NCI-H1092 (cell line): Measurements from ENCODE around the gene HECW1.
"Not testable (repeated sequence)": the region's sequence is repeated elsewhere in the genome, so short reads cannot be mapped to it uniquely, and the experiment has no call there.

Experiments used
- DNase-seq: peaks from one replicate; lab custom pipeline; 2025; lab: John Stamatoyannopoulos, UW

Gene HECW1

GRCh38 chr7:43208242-43208641 lies 95.8 kb downstream of the HECW1 start:
- DNase-seq, result no peak

GRCh38 chr7:43210539-43210938 lies 98.1 kb downstream of the HECW1 start:
- DNase-seq, result not testable (repeated sequence)

GRCh38 chr7:43211286-43211685 lies 98.8 kb downstream of the HECW1 start:
- no peak for DNase-seq

- DNase-seq, result no peak
Observed at GRCh38 chr7:43211693-43212092, 99.2 kb downstream of the HECW1 start.

- DNase-seq, result no peak
Observed at GRCh38 chr7:43212921-43213320, 100.5 kb downstream of the HECW1 start.

GRCh38 chr7:43215061-43215460 lies 102.6 kb downstream of the HECW1 start:
- no peak for DNase-seq

- no peak for DNase-seq
Observed at GRCh38 chr7:43217055-43217454, 104.6 kb downstream of the HECW1 start.

- DNase-seq, result not testable (repeated sequence)
Observed at GRCh38 chr7:43218901-43219300, 106.5 kb downstream of the HECW1 start.

GRCh38 chr7:43220250-43220649 lies 107.8 kb downstream of the HECW1 start:
- DNase-seq, result no peak

- DNase-seq, result no peak
Observed at GRCh38 chr7:43220742-43221141, 108.3 kb downstream of the HECW1 start.

GRCh38 chr7:43229801-43230200 lies 117.4 kb downstream of the HECW1 start:
- no peak for DNase-seq

- DNase-seq, result no peak
Observed at GRCh38 chr7:43232366-43232765, 119.9 kb downstream of the HECW1 start.

GRCh38 chr7:43234073-43234472 lies 121.6 kb downstream of the HECW1 start:
- DNase-seq, result no peak

- DNase-seq, result no peak
Observed at GRCh38 chr7:43234968-43235367, 122.5 kb downstream of the HECW1 start.

- DNase-seq, result no peak
Observed at GRCh38 chr7:43240565-43240964, 128.1 kb downstream of the HECW1 start.

- no peak for DNase-seq
Observed at GRCh38 chr7:43242628-43243255, 130.3 kb downstream of the HECW1 start.

GRCh38 chr7:43244232-43244631 lies 131.8 kb downstream of the HECW1 start:
- DNase-seq, result no peak

- no peak for DNase-seq
Observed at GRCh38 chr7:43244784-43245183, 132.3 kb downstream of the HECW1 start.

GRCh38 chr7:43247757-43248156 lies 135.3 kb downstream of the HECW1 start:
- no peak for DNase-seq

GRCh38 chr7:43248553-43248952 lies 136.1 kb downstream of the HECW1 start:
- DNase-seq, result no peak

GRCh38 chr7:43248961-43249822 lies 136.7 kb downstream of the HECW1 start:
- no peak for DNase-seq

GRCh38 chr7:43249823-43250145 lies 137.3 kb downstream of the HECW1 start:
- no peak for DNase-seq

GRCh38 chr7:43260980-43261878 lies 148.8 kb downstream of the HECW1 start:
- peak; percentile 66 for DNase-seq
